ENCODE measurements around the gene ATP6V0E1. TPM values are rescaled to one million over a fixed set of nuclear protein-coding genes. Genes with fewer than 3 reads are reported as not detected.

The ATP6V0E1 gene
- total and polyA plus RNA-seq, 2 of the 4 experiments (the other 2 are of a cell fraction) = 258 to 277 TPM

GRCh38 chr5:172990776-172991175 lies 7.2 kb downstream of the ATP6V0E1 start:
- no TSS peak for BruUV-seq (replicated peaks)
- H3K4ac ChIP-seq (ENCODE audit: low read depth, low read length) = no peak overlapping the region
- H4K91ac ChIP-seq (ENCODE audit: insufficient read depth, low read depth, low read length) = no peak overlapping the region
- H3K9me1 ChIP-seq (ENCODE audit: insufficient read depth, low read length) = peaks cover 5% of the 10 kb centered on the region
- H3K9ac ChIP-seq (ENCODE audit: low read depth, low read length) = no peak overlapping the region
- no peak overlapping the region for H3K27ac ChIP-seq (ENCODE audit: insufficient read depth, low read length)
- H3K23ac ChIP-seq (ENCODE audit: low read depth, low read length) = no peak overlapping the region
- no peak overlapping the region for H2BK15ac ChIP-seq (ENCODE audit: low read depth, low read length)
- no peak overlapping the region for H3K4me2 ChIP-seq (ENCODE audit: low read depth, low read length)
- peaks cover 2% of the 10 kb centered on the region; the same call in 1 of the 2 replicates for H3K4me1 ChIP-seq (ENCODE audit: control insufficient read depth, insufficient read depth, low read length)
- no peak overlapping the region for H2BK20ac ChIP-seq (ENCODE audit: low read depth, low read length)
- H2BK120ac ChIP-seq (ENCODE audit: low read depth, low read length) = no peak overlapping the region
- no peak overlapping the region for H3K14ac ChIP-seq (replicated peaks; ENCODE audit: low read depth, low read length)
- H2AFZ ChIP-seq (replicated peaks; ENCODE audit: low read length, poor library complexity) = no peak overlapping the region
- no peak overlapping the region for H2BK5ac ChIP-seq (ENCODE audit: low read depth, low read length, poor library complexity, severe bottlenecking)
- no CpG with 5 or more reads among the region's 8 CpGs for WGBS, 2 experiments (ENCODE audit: extremely low coverage in 2 of 2, insufficient read length in 1 of 2)
- ATAC-seq (ENCODE audit: low read depth) = no peak
- H2AK9ac ChIP-seq (replicated peaks; ENCODE audit: low read depth, low read length, poor library complexity) = no peak overlapping the region
- ChIA-PET POLR2A (ENCODE audit: unreplicated experiment) (no interaction called here), CTCF (no interaction called here)
- TF ChIP-seq RCOR1 (IDR thresholded peaks at IDR 0.05; ENCODE audit: insufficient replicate concordance, low read length) (no peak), MAZ (IDR thresholded peaks at IDR 0.05; ENCODE audit: borderline replicate concordance, low read depth, low read length) (no peak), NFE2L2 (IDR thresholded peaks at IDR 0.05; ENCODE audit: low read depth, low read length) (no peak), RAD21 (IDR thresholded peaks at IDR 0.05; ENCODE audit: low read length) (no peak), MAFK (IDR thresholded peaks at IDR 0.05; ENCODE audit: low read depth, low read length) (no peak)
- H4K5ac ChIP-seq (ENCODE audit: low read depth, low read length) = no peak overlapping the region
- in situ Hi-C loops (cut with MboI; ENCODE audit: low sequenced_read_pairs) (no loop called here), intact Hi-C loops (cut with micrococcal nuclease) (no loop called here), dilution Hi-C loops (cut with HindIII; ENCODE audit: low sequenced_read_pairs, unreplicated experiment) (no loop called here)
- H4K8ac ChIP-seq (ENCODE audit: low read depth in 2 of 2, low read length in 2 of 2) = no peak overlapping the region
- H3K56ac ChIP-seq (ENCODE audit: extremely low read depth, insufficient read depth, low read length) = no peak overlapping the region
- H3K27me3 ChIP-seq (ENCODE audit: control insufficient read depth, insufficient read depth, low read length) = no peaks in the 10 kb centered on the region
- H3K9me3 ChIP-seq (ENCODE audit: control insufficient read depth, insufficient read depth, low read length) = no peaks in the 10 kb centered on the region
- no peak for DNase-seq
- peaks cover 55% of the 10 kb centered on the region for H4K20me1 ChIP-seq (ENCODE audit: insufficient read depth, low read length)
- H2AK5ac ChIP-seq (ENCODE audit: low read depth, low read length) = no peak overlapping the region
- no peak overlapping the region for H3K18ac ChIP-seq (ENCODE audit: low read depth, low read length)
- peaks cover 38% of the 10 kb centered on the region for H3K36me3 ChIP-seq (ENCODE audit: control insufficient read depth, insufficient read depth, low read length)
- H3K79me1 ChIP-seq (ENCODE audit: low read depth in 1 of 2, low read length in 2 of 2) = peaks cover 30 to 67% of the 10 kb centered on the region in 2 experiments
- H3K4me3 ChIP-seq (ENCODE audit: insufficient read depth, low read depth, low read length) = no peak overlapping the region
